OCI-LY7 (cell line): ENCODE results near the gene CRYBG3. TPM values are rescaled to one million over a fixed set of nuclear protein-coding genes. Genes with fewer than 3 reads are reported as not detected.

Experiments used
- BruUV-seq: library from RNA; stranded (reverse); fragments of 400-500 nt; replicated peaks from 2 replicates; lab custom pipeline; 2021; lab: Mats Ljungman, UMichigan
- CTCF ChIA-PET: fragments of 300-600 bp; sonication (Branson Sonifier 250); formaldehyde crosslinking; loops from one replicate; lab custom pipeline; 2022; ENCODE audit warnings: antibody characterized with exemption; ENCODE audit not compliant: unreplicated experiment; lab: Charles Lee
- POLR2A ChIA-PET: fragments of 300-600 bp; sonication (Branson Sonifier 250); formaldehyde crosslinking; loops from one replicate; lab custom pipeline; 2022; ENCODE audit warnings: antibody characterized with exemption; lab: Charles Lee
- DNase-seq: peaks from one replicate; pipeline ENCODE4 v3.0.0-alpha.2; 2015; ENCODE audit warnings: low spot score
- H2AFZ ChIP-seq: fragments of 200-600 bp; sonication (generic), shearing (Covaris generic); 2 replicates; pipeline ENCODE4 v1.6.1; 2014; ENCODE audit warnings: mild to moderate bottlenecking, antibody characterized with exemption, low read length, moderate library complexity
- H3K27ac ChIP-seq: fragments of 200-600 bp; sonication (generic); 2 replicates; pipeline ENCODE4 v1.5.1; 2014; ENCODE audit warnings: mixed run types, low read depth, mild to moderate bottlenecking, moderate library complexity, low read length, inconsistent platforms; ENCODE audit not compliant: poor library complexity, severe bottlenecking
- H3K36me3 ChIP-seq: fragments of 200-600 bp; sonication (generic); 2 replicates; pipeline ENCODE4 v1.6.1; 2014; ENCODE audit warnings: mild to moderate bottlenecking, antibody characterized with exemption, low read length, moderate library complexity, mixed read lengths; ENCODE audit not compliant: insufficient read depth
- H3K4me1 ChIP-seq: fragments of 200-600 bp; sonication (generic); 2 replicates; pipeline ENCODE4 v1.5.1; 2014; ENCODE audit warnings: mild to moderate bottlenecking, low read length; ENCODE audit not compliant: insufficient read depth, poor library complexity, severe bottlenecking
- H3K4me2 ChIP-seq: fragments of 200-600 bp; sonication (generic); 2 replicates; pipeline ENCODE4 v1.6.1; 2014; ENCODE audit warnings: mild to moderate bottlenecking, low read length
- H3K4me3 ChIP-seq: fragments of 200-600 bp; sonication (generic); 2 replicates; pipeline ENCODE4 v1.5.1; 2014; ENCODE audit warnings: mild to moderate bottlenecking, low read depth, low read length; ENCODE audit not compliant: poor library complexity, severe bottlenecking
- H3K79me2 ChIP-seq: fragments of 200-600 bp; sonication (generic); 2 replicates; pipeline ENCODE4 v1.6.1; 2016; ENCODE audit warnings: low read depth, mild to moderate bottlenecking, low read length, moderate library complexity, mixed read lengths; ENCODE audit not compliant: insufficient read depth
- H3K9me2 ChIP-seq: fragments of 200-600 bp; sonication (generic); 2 replicates; pipeline ENCODE4 v1.6.1; 2016; ENCODE audit warnings: mild to moderate bottlenecking, low read length, mixed read lengths; ENCODE audit not compliant: insufficient read depth
- H3K9me3 ChIP-seq: fragments of 200-600 bp; sonication (generic); 2 replicates; pipeline ENCODE4 v1.6.1; 2014; ENCODE audit warnings: mild to moderate bottlenecking, mixed run types, low read length, mixed read lengths
- H4K20me1 ChIP-seq: fragments of 200-600 bp; sonication (generic); 2 replicates; pipeline ENCODE4 v1.6.1; 2014; ENCODE audit warnings: mild to moderate bottlenecking, antibody characterized with exemption, low read length, moderate library complexity, mixed read lengths; ENCODE audit not compliant: insufficient read depth
- CTCF ChIP-seq: fragments of 200-600 bp; sonication (generic); conservative IDR thresholded peaks from 2 replicates; pipeline ENCODE4 v1.5.1; 2014; ENCODE audit warnings: mild to moderate bottlenecking, antibody characterized with exemption, low read length, moderate library complexity, mixed read lengths
- EZH2phosphoT487 ChIP-seq: fragments of 200-600 bp; sonication (generic); IDR thresholded peaks from 2 replicates; pipeline ENCODE4 v1.6.1; 2018; ENCODE audit warnings: low read depth, borderline replicate concordance, mild to moderate bottlenecking, mixed run types, antibody characterized with exemption, low read length, moderate library complexity, mixed read lengths
- intact Hi-C: fragments of 100-400 bp; cut with micrococcal nuclease; formaldehyde crosslinking; loops from one replicate; pipeline ENCODE4 v1.10.0; 2022; ENCODE audit not compliant: unreplicated experiment
- total RNA-seq, 2 experiments: library from RNA; depleted of rRNA in 1 of 2; stranded (reverse); fragments of >200 nt in 1 of 2; shearing (Covaris generic) in 1 of 2; gene quantifications; 2 replicates each; pipeline ENCODE4 v1.2.3, GENCODE V29; 2014 to 2022

Gene CRYBG3
- total RNA-seq, 2 experiments from 2014 or later, result 0.22 to 0.46 TPM

GRCh38 chr3:97932387-97932801 is 110.6 kb downstream of the CRYBG3 start:
- intact Hi-C loops, result no loop called here
- POLR2A ChIA-PET, result no interaction called here

GRCh38 chr3:97934980-97935695 is 113.3 kb downstream of the CRYBG3 start:
- TF ChIP-seq EZH2phosphoT487 (no peak), CTCF (no peak)
- no TSS peak for BruUV-seq
- CTCF ChIA-PET, result no interaction called here

More at GRCh38 chr3:97932387-97932801, 110.6 kb downstream of the CRYBG3 start:
- Histone ChIP-seq H3K4me2 (no peak overlapping the region), H3K4me3 (no peak overlapping the region), H3K79me2 (no peaks in the 10 kb centered on the region), H3K4me1 (no peaks in the 10 kb centered on the region), H3K27ac (no peak overlapping the region), H3K9me2 (no peaks in the 10 kb centered on the region), H3K9me3 (no peaks in the 10 kb centered on the region), H3K36me3 (no peaks in the 10 kb centered on the region), H2AFZ (no peak overlapping the region), H4K20me1 (no peaks in the 10 kb centered on the region)
- no peak for TF ChIP-seq EZH2phosphoT487
- TF ChIP-seq CTCF, result no peak
- no peak for DNase-seq
- no TSS peak for BruUV-seq
- CTCF ChIA-PET, result no interaction called here

GRCh38 chr3:97935842-97936241 is 114.0 kb downstream of the CRYBG3 start:
- H3K9me2 ChIP-seq, result no peaks in the 10 kb centered on the region
- BruUV-seq, result no TSS peak
- H3K4me3 ChIP-seq, result no peak overlapping the region
- no peak for DNase-seq
- ChIA-PET CTCF (no interaction called here), POLR2A (no interaction called here)
- no peak for TF ChIP-seq EZH2phosphoT487
- no peak for TF ChIP-seq CTCF
- no peak overlapping the region for H3K4me2 ChIP-seq
- H3K36me3 ChIP-seq, result no peaks in the 10 kb centered on the region
- no peak overlapping the region for H2AFZ ChIP-seq
- H3K9me3 ChIP-seq, result no peaks in the 10 kb centered on the region
- H3K4me1 ChIP-seq, result no peaks in the 10 kb centered on the region
- H4K20me1 ChIP-seq, result no peaks in the 10 kb centered on the region
- H3K27ac ChIP-seq, result no peak overlapping the region
- H3K79me2 ChIP-seq, result no peaks in the 10 kb centered on the region
- intact Hi-C loops, result no loop called here

More at GRCh38 chr3:97934980-97935695, 113.3 kb downstream of the CRYBG3 start:
- intact Hi-C loops, result no loop called here
- POLR2A ChIA-PET, result no interaction called here
- Histone ChIP-seq H3K36me3 (no peaks in the 10 kb centered on the region), H4K20me1 (no peaks in the 10 kb centered on the region), H2AFZ (no peak overlapping the region), H3K9me3 (no peaks in the 10 kb centered on the region), H3K9me2 (no peaks in the 10 kb centered on the region), H3K27ac (no peak overlapping the region), H3K4me1 (no peaks in the 10 kb centered on the region), H3K79me2 (no peaks in the 10 kb centered on the region), H3K4me2 (no peak overlapping the region), H3K4me3 (no peak overlapping the region)
- no peak for DNase-seq
